ENCODE results near the gene USP30. TPM values are rescaled to one million over a fixed set of nuclear protein-coding genes. Genes with fewer than 3 reads are reported as not detected.
A peak's percentile ranks its signal among the peaks of the same experiment; 100 is the strongest.

USP30 gene
- total RNA-seq, 1 experiment from 2014 or later, result 7.8 TPM

GRCh38 chr12:109097140-109097434 lies 44.7 kb downstream of the USP30 start:
- Histone ChIP-seq H3K18ac (ENCODE audit: insufficient read length, low read depth, low read length) (peak overlapping the region; percentile 59), H3K79me2 (ENCODE audit: insufficient read depth, low read length) (peaks cover 5% of the 10 kb centered on the region; the same call in 1 of the 2 replicates), H3K14ac (ENCODE audit: insufficient read depth, low read length) (no peak overlapping the region), H3T11ph (ENCODE audit: low read length) (no peak overlapping the region), H2BK20ac (ENCODE audit: low read depth, low read length, poor library complexity, severe bottlenecking) (no peak overlapping the region), H3K23ac (ENCODE audit: insufficient read length, low read depth, low read length) (no peak overlapping the region), H3K4me1 (ENCODE audit: insufficient read depth, low read length) (no peaks in the 10 kb centered on the region), H3K9me3 (ENCODE audit: control insufficient read depth, low read depth, low read length) (no peaks in the 10 kb centered on the region), H2BK120ac (ENCODE audit: low read depth, low read length, poor library complexity, severe bottlenecking) (no peak overlapping the region), H4K91ac (ENCODE audit: insufficient read length, low read depth, low read length) (no peak overlapping the region), H2BK12ac (ENCODE audit: insufficient read length, low read depth, low read length) (no peak overlapping the region), H4K8ac (replicated peaks; ENCODE audit: insufficient read length, low read depth, low read length) (no peak overlapping the region), H3K79me1 (ENCODE audit: insufficient read depth, low read depth, low read length, poor library complexity, severe bottlenecking) (peaks cover 8% of the 10 kb centered on the region), H3K23me2 (ENCODE audit: insufficient read length, low read depth, low read length, poor library complexity, severe bottlenecking) (peaks cover 16% of the 10 kb centered on the region), H2BK15ac (ENCODE audit: low read depth, low read length) (no peak overlapping the region), H2BK5ac (ENCODE audit: insufficient read length, low read length) (no peak overlapping the region), H4K5ac (ENCODE audit: insufficient read length, low read depth, low read length) (no peak overlapping the region), H3K56ac (ENCODE audit: insufficient read length, low read depth, low read length) (no peak overlapping the region), H3K4me2 (ENCODE audit: insufficient read depth, insufficient read length, low read length) (peak overlapping the region; percentile 85), H3K9ac (ENCODE audit: extremely low read depth, insufficient read length, low read length) (peak overlapping the region; percentile 72), H4K20me1 (ENCODE audit: control insufficient read depth, insufficient read depth, insufficient read length) (no peaks in the 10 kb centered on the region), H2AFZ (ENCODE audit: low read length) (no peak overlapping the region), H3K4ac (ENCODE audit: low read depth, low read length) (no peak overlapping the region), H2AK5ac (ENCODE audit: insufficient read length, low read length) (no peak overlapping the region), H3K27me3 (ENCODE audit: insufficient read depth, low read length) (no peaks in the 10 kb centered on the region), H3K27ac (ENCODE audit: insufficient read length, low read depth, low read length) (no peak overlapping the region)
- Mint-ChIP-seq H3K36me3 (ENCODE audit: insufficient read depth in 1 of 3, low read depth in 3 of 3) (peaks cover 30 to 41% (median 37%) of the 10 kb centered on the region in 3 experiments), H3K9me3 (no peaks in the 10 kb centered on the region), H3K27me3 (ENCODE audit: low read depth) (peaks cover 12% of the 10 kb centered on the region), H3K4me1 (peaks cover 9 to 28% of the 10 kb centered on the region in 2 experiments), H3K4me3 (peak overlapping the region; percentile 86 to 89), H3K27ac (peak overlapping the region in 1 of 3 experiments; percentile 82; a peak in 1 of 7 replicates)
- no peak for TF ChIP-seq CTCF (conservative IDR thresholded peaks at IDR 0.05)
- no peak for DNase-seq
- no CpG with 5 or more reads among the region's 11 CpGs for WGBS (ENCODE audit: extremely low coverage, insufficient read length, low lambda C conversion rate)
